Measurements from ENCODE around the gene RABGAP1L.

GRCh38 chr1:174841747-174842146 is 682.4 kb downstream of the RABGAP1L start:
- TF ChIP-seq POLR2A (IDR thresholded peaks at IDR 0.05; ENCODE audit: low read depth, low read length), result no peak
- no peak for TF ChIP-seq SPI1 (IDR thresholded peaks at IDR 0.05; ENCODE audit: low read depth, low read length)
- TF ChIP-seq POLR2AphosphoS5 (IDR thresholded peaks at IDR 0.05; ENCODE audit: low read depth, low read length), result no peak
- no peak for TF ChIP-seq TAF1 (IDR thresholded peaks at IDR 0.05; ENCODE audit: low read depth, low read length)
- TF ChIP-seq PAX5 (IDR thresholded peaks at IDR 0.05; ENCODE audit: insufficient read depth, low read length, severe bottlenecking), result no peak
